GM12878 (cell line): ENCODE measurements around the gene RAD51B. TPM values are rescaled to one million over a fixed set of nuclear protein-coding genes. Genes with fewer than 3 reads are reported as not detected.

Experiments
- ATAC-seq: fragments of 200-7000 bp; cut with Tn5 transposase; 3 replicates; pipeline ENCODE4 v1.9.1; 2020; ENCODE audit warnings: mild to moderate bottlenecking, moderate library complexity
- BruUV-seq: library from RNA; stranded (reverse); fragments of 400-500 nt; replicated peaks from 2 replicates; lab custom pipeline; 2021; lab: Mats Ljungman, UMichigan
- CTCF ChIA-PET: fragments of 300-600 bp; sonication (Branson Sonifier 250); formaldehyde crosslinking; extraction: SDS; loops from one replicate; lab custom pipeline; 2021; ENCODE audit warnings: inconsistent platforms; lab: Yijun Ruan, JAX
- POLR2A ChIA-PET: fragments of 350-600 bp; formaldehyde crosslinking; extraction: SDS; loops from one replicate; lab custom pipeline; 2021; ENCODE audit warnings: inconsistent platforms; lab: Charles Lee
- RAD21 ChIA-PET: fragments of 300-600 bp; sonication (Branson Sonifier 250); formaldehyde crosslinking; loops from one replicate; lab custom pipeline; 2023; ENCODE audit warnings: antibody characterized with exemption; ENCODE audit not compliant: unreplicated experiment; lab: Charles Lee
- SMC1A ChIA-PET: fragments of 300-600 bp; sonication (Branson Sonifier 250); formaldehyde crosslinking; loops from one replicate; lab custom pipeline; 2023; ENCODE audit not compliant: unreplicated experiment, uncharacterized antibody; lab: Charles Lee
- DNase-seq: peaks from one replicate; pipeline ENCODE4 v3.0.0-alpha.2; 2011; ENCODE audit warnings: low read depth, low spot score
- FAIRE-seq: peaks from 3 replicates; lab custom pipeline; 2011; peaks lifted over from hg19 to GRCh38; lab: Jason Lieb, UNC
- H2AFZ ChIP-seq: 2 replicates; pipeline ENCODE4 v1.6.0; 2011; ENCODE audit warnings: low read depth, low read length, control low read depth; ENCODE audit not compliant: control insufficient read depth
- H3K27ac ChIP-seq: 2 replicates; pipeline ENCODE4 v1.5.1; 2011; ENCODE audit warnings: control low read depth; ENCODE audit not compliant: control insufficient read depth, insufficient read depth
- H3K27me3 ChIP-seq, 2 experiments: replicated peaks in 1 of 2; 2 replicates each; pipeline versions ENCODE4 v1.6.0 to v1.6.1; 2011; ENCODE audit warnings: low read length in 1 of 2; ENCODE audit not compliant: control insufficient read depth in 2 of 2, insufficient read depth in 2 of 2
- H3K36me3 ChIP-seq, 2 experiments: 2 replicates each; pipeline ENCODE4 v1.5.1; 2011; ENCODE audit warnings: low read length in 1 of 2; ENCODE audit not compliant: control insufficient read depth in 2 of 2, insufficient read depth in 2 of 2
- H3K4me1 ChIP-seq: 2 replicates; pipeline ENCODE4 v1.6.1; 2011; ENCODE audit warnings: mild to moderate bottlenecking, low read length, moderate library complexity, mixed read lengths; ENCODE audit not compliant: control insufficient read depth, insufficient read depth
- H3K4me2 ChIP-seq: 2 replicates; pipeline ENCODE4 v1.6.0; 2011; ENCODE audit warnings: control low read depth; ENCODE audit not compliant: control insufficient read depth, insufficient read depth
- H3K4me3 ChIP-seq: fragments of 200-600 bp; sonication (generic); 2 replicates; pipeline ENCODE4 v1.5.1; 2016
- H3K79me2 ChIP-seq: 2 replicates; pipeline ENCODE4 v1.6.0; 2011; ENCODE audit warnings: low read length; ENCODE audit not compliant: control insufficient read depth, insufficient read depth
- H3K9ac ChIP-seq: 2 replicates; pipeline ENCODE4 v1.8.0; 2011; ENCODE audit warnings: low read length, control low read depth, mixed read lengths; ENCODE audit not compliant: control insufficient read depth, insufficient read depth
- H3K9me3 ChIP-seq: replicated peaks from 3 replicates; pipeline ENCODE4 v1.5.1; 2011; ENCODE audit warnings: mild to moderate bottlenecking, low read length; ENCODE audit not compliant: control insufficient read depth, insufficient read depth
- H4K20me1 ChIP-seq: 2 replicates; pipeline ENCODE4 v1.6.0; 2011; ENCODE audit not compliant: control insufficient read depth, insufficient read depth
- BCL3 ChIP-seq: IDR thresholded peaks from 2 replicates; pipeline ENCODE4 v1.6.1; 2011; ENCODE audit warnings: borderline replicate concordance, low read depth, mild to moderate bottlenecking, moderate library complexity, low read length; ENCODE audit not compliant: insufficient read depth, poor library complexity, severe bottlenecking
- CBX5 ChIP-seq: sonication (generic); IDR thresholded peaks from 2 replicates; pipeline ENCODE4 v1.6.1; 2016; ENCODE audit warnings: low read depth, moderate library complexity, mild to moderate bottlenecking, inconsistent platforms
- CREB1 ChIP-seq: IDR thresholded peaks from 2 replicates; pipeline ENCODE4 v1.6.1; 2012; ENCODE audit warnings: low read depth, mild to moderate bottlenecking, inconsistent platforms
- HDAC6 ChIP-seq: fragments of 200-600 bp; sonication (generic); IDR thresholded peaks from one replicate; pipeline ENCODE4 v1.8.0; 2017; ENCODE audit warnings: antibody characterized with exemption; ENCODE audit not compliant: unreplicated experiment
- IRF5 ChIP-seq: fragments of 450-650 bp; IDR thresholded peaks from 2 replicates; pipeline ENCODE4 v1.6.1; 2017; ENCODE audit warnings: borderline replicate concordance
- JUND ChIP-seq: IDR thresholded peaks from 2 replicates; pipeline ENCODE4 v1.6.1; 2012; ENCODE audit warnings: low read depth, mild to moderate bottlenecking, low read length, improper control_type of control experiment, moderate library complexity
- MEF2A ChIP-seq: IDR thresholded peaks from 2 replicates; pipeline ENCODE4 v1.6.1; 2011; ENCODE audit warnings: low read depth, mild to moderate bottlenecking, low read length, moderate library complexity; ENCODE audit not compliant: insufficient read depth
- RB1 ChIP-seq: fragments of 450-650 bp; formaldehyde crosslinking; IDR thresholded peaks from 2 replicates; pipeline ENCODE4 v1.6.1; 2017; ENCODE audit warnings: mild to moderate bottlenecking, borderline replicate concordance
- SIN3A ChIP-seq: IDR thresholded peaks from 2 replicates; pipeline ENCODE4 v1.6.1; 2012; ENCODE audit warnings: low read depth, low read length, improper control_type of control experiment
- SIX5 ChIP-seq: IDR thresholded peaks from 2 replicates; pipeline ENCODE4 v1.6.1; 2011; ENCODE audit warnings: mild to moderate bottlenecking, low read depth, low read length, moderate library complexity; ENCODE audit not compliant: severe bottlenecking
- SMAD1 ChIP-seq: fragments of 450-650 bp; IDR thresholded peaks from 2 replicates; pipeline ENCODE4 v1.6.1; 2018; ENCODE audit warnings: mild to moderate bottlenecking, low read depth; ENCODE audit not compliant: partially characterized antibody
- SP1 ChIP-seq: IDR thresholded peaks from one replicate; pipeline ENCODE4 v1.6.1; 2011; ENCODE audit warnings: low read depth, low read length
- SUPT20H ChIP-seq: IDR thresholded peaks from 2 replicates; pipeline ENCODE4 v1.6.1; 2011; ENCODE audit warnings: low read depth, mild to moderate bottlenecking, low read length, moderate library complexity, borderline replicate concordance; ENCODE audit not compliant: control insufficient read depth
- SUZ12 ChIP-seq: fragments of 200-600 bp; sonication (generic); IDR thresholded peaks from one replicate; pipeline ENCODE4 v1.6.1; 2018; ENCODE audit warnings: antibody characterized with exemption, mild to moderate bottlenecking; ENCODE audit not compliant: unreplicated experiment
- TBL1XR1 ChIP-seq: IDR thresholded peaks from 2 replicates; pipeline ENCODE4 v1.6.1; 2012; ENCODE audit warnings: low read depth, low read length, improper control_type of control experiment
- TCF12 ChIP-seq: IDR thresholded peaks from 2 replicates; pipeline ENCODE4 v1.6.1; 2011; ENCODE audit warnings: low read depth, mild to moderate bottlenecking, low read length
- USF1 ChIP-seq: IDR thresholded peaks from 2 replicates; pipeline ENCODE4 v1.6.1; 2011; ENCODE audit warnings: borderline replicate concordance, low read depth, mild to moderate bottlenecking, moderate library complexity, mixed read lengths, low read length; ENCODE audit not compliant: insufficient read depth; ENCODE audit errors: extremely low read length
- USF2 ChIP-seq: IDR thresholded peaks from 2 replicates; pipeline ENCODE4 v1.6.1; 2011; ENCODE audit warnings: low read depth, low read length, improper control_type of control experiment, borderline replicate concordance
- ZNF24 ChIP-seq: fragments of 450-650 bp; IDR thresholded peaks from 2 replicates; pipeline ENCODE4 v1.6.1; 2017; ENCODE audit warnings: antibody characterized with exemption, mild to moderate bottlenecking
- ZNF622 ChIP-seq: fragments of 450-650 bp; IDR thresholded peaks from 2 replicates; pipeline ENCODE4 v1.6.1; 2017; ENCODE audit warnings: mild to moderate bottlenecking, inconsistent platforms
- in situ Hi-C: fragments of 300-500 bp; cut with MboI; formaldehyde crosslinking; loops from 9 replicates; pipeline ENCODE4 v1.14.3; 2018; ENCODE audit warnings: mixed read lengths
- intact Hi-C: fragments of 100-400 bp; cut with micrococcal nuclease; formaldehyde crosslinking; loops from one replicate; pipeline ENCODE4 v1.14.2; 2022; ENCODE audit not compliant: unreplicated experiment
- polyA plus RNA-seq, 11 experiments: library from polyadenylated mRNA; depleted of rRNA in 4 of 11; unstranded in 6 of 11; stranded (reverse) in 5 of 11; fragments of >200 nt; fragmentation: Nextera tagmentation in 4 of 11; fragmentation: Illumina TruSeq in 1 of 11; extraction: Ambion mirVana in 4 of 11; extraction: Trizol in 1 of 11; gene quantifications; 1 replicate in 1 of 11; 2 replicates in 10 of 11; pipeline versions ENCODE4 v1.2.1 to v1.2.3, GENCODE V29; 2011 to 2016; ENCODE audit warnings: inconsistent platforms in 2 of 11, missing spikeins in 2 of 11, low read depth in 1 of 11
- total RNA-seq, 4 experiments: library from RNA; depleted of rRNA in 3 of 4; stranded (reverse); fragments of >200 nt in 3 of 4; fragmentation: Illumina TruSeq in 1 of 4; extraction: Trizol in 1 of 4; gene quantifications; 2 replicates each; pipeline versions ENCODE4 v1.2.1 to v1.2.3, GENCODE V29; 2013 to 2021

RAD51B gene
- total and polyA plus RNA-seq, 10 of the 15 experiments (the other 5 are each of a cell fraction or from before 2014, with no cell fraction given): 9.8 to 26.8 (median 21.3) TPM

GRCh38 chr14:68122651-68123050 lies 303.1 kb downstream of the RAD51B start:
- ChIA-PET SMC1A (interaction anchor here (0.6 to 2.3 kb wide), 4 partner anchors 10 to 233 kb away, joined by 3 to 5 read pairs (median 3); no protein-coding TSS in a partner anchor), CTCF (no interaction called here), POLR2A (interaction anchor here (0.7 kb wide), 1 partner anchor 1809 kb away, joined by 8 read pairs; no protein-coding TSS in a partner anchor), RAD21 (no interaction called here)
- no peak overlapping the region for H3K4me2 ChIP-seq
- FAIRE-seq: no peak
- ATAC-seq: no peak
- no peaks in the 10 kb centered on the region for H3K36me3 ChIP-seq
- H3K9ac ChIP-seq: no peak overlapping the region
- DNase-seq: no peak
- no peaks in the 10 kb centered on the region for H4K20me1 ChIP-seq
- no peaks in the 10 kb centered on the region for H3K4me1 ChIP-seq
- no peak overlapping the region for H3K4me3 ChIP-seq
- no peak overlapping the region for H3K27ac ChIP-seq
- TF ChIP-seq JUND (no peak), IRF5 (no peak), CBX5 (no peak), SIN3A (no peak), TBL1XR1 (no peak), USF2 (no peak), TCF12 (no peak), ZNF622 (no peak), USF1 (no peak), SMAD1 (no peak), BCL3 (no peak), HDAC6 (no peak), SIX5 (no peak), SP1 (no peak), CREB1 (no peak), MEF2A (no peak), SUPT20H (no peak), RB1 (no peak), SUZ12 (no peak), ZNF24 (no peak)
- intact Hi-C loops: no loop called here
- H3K79me2 ChIP-seq: no peaks in the 10 kb centered on the region
- H2AFZ ChIP-seq: no peak overlapping the region
- in situ Hi-C loops: no loop called here
- peaks cover 2% of the 10 kb centered on the region; the same call in 1 of the 3 replicates for H3K9me3 ChIP-seq
- BruUV-seq: no TSS peak
- H3K27me3 ChIP-seq: no peaks in the 10 kb centered on the region
